C4-2B (cell line): ENCODE measurements around the gene OAT.

ENCODE experiments used
- ZFX ChIP-seq: fragments of 450-650 bp; IDR thresholded peaks from 2 replicates; pipeline ENCODE4 v1.6.1; 2017
- TF ChIP-seq, protein P1 (sequence below): fragments of 450-650 bp; conservative IDR thresholded peaks from 2 replicates; pipeline ENCODE4 v1.5.1; 2017; ENCODE audit warnings: mild to moderate bottlenecking

DNA sequence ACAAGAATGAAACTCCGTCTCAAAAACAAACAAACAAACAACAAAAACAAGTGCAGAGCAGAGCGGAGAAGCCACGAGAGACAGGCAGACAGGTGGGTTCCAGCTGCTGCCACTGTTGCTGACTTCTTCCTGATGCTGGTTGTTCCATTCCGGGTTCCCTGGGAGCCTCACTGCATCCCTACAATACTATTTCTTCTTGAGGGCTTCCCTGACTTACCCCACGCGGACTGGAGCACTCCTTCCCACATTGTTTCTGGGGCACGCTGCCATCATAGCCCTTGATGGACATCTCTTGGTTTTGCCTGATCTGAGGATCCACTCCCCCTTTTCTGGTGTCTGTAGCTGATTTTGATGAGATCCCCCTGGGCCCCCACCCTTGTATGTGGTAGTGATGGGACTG lies 36.7 kb upstream of the OAT start:
- TF ChIP-seq, protein P1, sequence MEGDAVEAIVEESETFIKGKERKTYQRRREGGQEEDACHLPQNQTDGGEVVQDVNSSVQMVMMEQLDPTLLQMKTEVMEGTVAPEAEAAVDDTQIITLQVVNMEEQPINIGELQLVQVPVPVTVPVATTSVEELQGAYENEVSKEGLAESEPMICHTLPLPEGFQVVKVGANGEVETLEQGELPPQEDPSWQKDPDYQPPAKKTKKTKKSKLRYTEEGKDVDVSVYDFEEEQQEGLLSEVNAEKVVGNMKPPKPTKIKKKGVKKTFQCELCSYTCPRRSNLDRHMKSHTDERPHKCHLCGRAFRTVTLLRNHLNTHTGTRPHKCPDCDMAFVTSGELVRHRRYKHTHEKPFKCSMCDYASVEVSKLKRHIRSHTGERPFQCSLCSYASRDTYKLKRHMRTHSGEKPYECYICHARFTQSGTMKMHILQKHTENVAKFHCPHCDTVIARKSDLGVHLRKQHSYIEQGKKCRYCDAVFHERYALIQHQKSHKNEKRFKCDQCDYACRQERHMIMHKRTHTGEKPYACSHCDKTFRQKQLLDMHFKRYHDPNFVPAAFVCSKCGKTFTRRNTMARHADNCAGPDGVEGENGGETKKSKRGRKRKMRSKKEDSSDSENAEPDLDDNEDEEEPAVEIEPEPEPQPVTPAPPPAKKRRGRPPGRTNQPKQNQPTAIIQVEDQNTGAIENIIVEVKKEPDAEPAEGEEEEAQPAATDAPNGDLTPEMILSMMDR = no peak
- TF ChIP-seq ZFX = no peak
